Pons (tissue), 1 donor: ENCODE data around the gene ATP2A1.
"Not testable (repeated sequence)": the region's sequence is repeated elsewhere in the genome, so short reads cannot be mapped to it uniquely, and the experiment has no call there.

Source experiments
- DNase-seq: peaks from one replicate; pipeline ENCODE4 v3.0.0-alpha.2; 2016; ENCODE audit warnings: low spot score

ATP2A1 gene

GRCh38 chr16:28935924-28936783 lies 57.9 kb downstream of the ATP2A1 start:
- peak; percentile 75 for DNase-seq

- no peak for DNase-seq
Measured at GRCh38 chr16:28936784-28937155, 58.5 kb downstream of the ATP2A1 start.

GRCh38 chr16:28937222-28937876 lies 59.1 kb downstream of the ATP2A1 start:
- no peak for DNase-seq

GRCh38 chr16:28938721-28939120 lies 60.4 kb downstream of the ATP2A1 start:
- DNase-seq: no peak

- DNase-seq: not testable (repeated sequence)
Measured at GRCh38 chr16:28939825-28940224, 61.5 kb downstream of the ATP2A1 start.

- no peak for DNase-seq
Measured at GRCh38 chr16:28943281-28943680, 65.0 kb downstream of the ATP2A1 start.

- DNase-seq: no peak
Measured at GRCh38 chr16:28946681-28947080, 68.4 kb downstream of the ATP2A1 start.

GRCh38 chr16:28950648-28951409 lies 72.5 kb downstream of the ATP2A1 start, which contains the start of gene NFATC2IP:
TSS of gene NFATC2IP (plus strand) at chr16:28950937. CDS start at chr16:28951012, 75 bp downstream.
- DNase-seq: peak; percentile 100

- no peak for DNase-seq
Measured at GRCh38 chr16:28951410-28951943, 73.2 kb downstream of the ATP2A1 start.
